Liver (tissue), 9 donors: ENCODE results near the gene AATK. TPM values are rescaled to one million over a fixed set of nuclear protein-coding genes. Genes with fewer than 3 reads are reported as not detected.
"Not testable (repeated sequence)": the region's sequence is repeated elsewhere in the genome, so short reads cannot be mapped to it uniquely, and the experiment has no call there.

Experiments used
- DNase-seq: peaks from one replicate; pipeline ENCODE4 v3.0.0-alpha.2; 2017; ENCODE audit warnings: low spot score
- H3K27ac ChIP-seq, 2 donors: one replicate each; pipeline ENCODE4 v1.7.0; 2013; ENCODE audit warnings: inconsistent platforms in 2 of 2, low read length in 2 of 2, control low read depth in 1 of 2, low read depth in 1 of 2, mild to moderate bottlenecking in 1 of 2
- H3K27me3 ChIP-seq, 4 donors: one replicate each; pipeline versions ENCODE4 v1.6.1 to v1.7.0; 2013; ENCODE audit warnings: low read length in 3 of 4, inconsistent platforms in 1 of 4, mild to moderate bottlenecking in 1 of 4, moderate library complexity in 1 of 4; ENCODE audit not compliant: control insufficient read depth in 4 of 4, insufficient read depth in 4 of 4
- H3K36me3 ChIP-seq, 4 donors: one replicate each; pipeline versions ENCODE4 v1.6.1 to v1.7.0; 2013; ENCODE audit warnings: low read length in 3 of 4, mild to moderate bottlenecking in 3 of 4, low read depth in 1 of 4, moderate library complexity in 1 of 4; ENCODE audit not compliant: control insufficient read depth in 4 of 4, insufficient read depth in 3 of 4
- H3K4me1 ChIP-seq, 4 donors: one replicate each; pipeline versions ENCODE4 v1.6.1 to v1.7.0; 2013; ENCODE audit warnings: low read length in 3 of 4, mild to moderate bottlenecking in 3 of 4, moderate library complexity in 1 of 4; ENCODE audit not compliant: control insufficient read depth in 4 of 4, insufficient read depth in 4 of 4
- H3K4me3 ChIP-seq, 3 donors: one replicate each; pipeline versions ENCODE4 v1.6.1 to v1.7.0; 2013; ENCODE audit warnings: low read length in 3 of 3, control low read depth in 1 of 3, low read depth in 1 of 3, mild to moderate bottlenecking in 1 of 3
- H3K9ac ChIP-seq, 2 donors: one replicate each; pipeline ENCODE4 v1.7.0; 2013; ENCODE audit warnings: low read length in 2 of 2, mild to moderate bottlenecking in 2 of 2, moderate library complexity in 2 of 2, control low read depth in 1 of 2, low read depth in 1 of 2
- H3K9me3 ChIP-seq, 4 donors: one replicate each; pipeline versions ENCODE4 v1.6.1 to v1.7.0; 2013; ENCODE audit warnings: low read length in 3 of 4; ENCODE audit not compliant: control insufficient read depth in 4 of 4
- EGR1 ChIP-seq, 2 donors: IDR thresholded peaks; 2 replicates each; pipeline ENCODE4 v1.6.1; 2016 to 2018; ENCODE audit warnings: antibody characterized with exemption in 2 of 2, low read depth in 2 of 2
- FOXA1 ChIP-seq: IDR thresholded peaks from 2 replicates; pipeline ENCODE4 v1.6.1; 2016; ENCODE audit warnings: antibody characterized with exemption
- FOXA2 ChIP-seq: IDR thresholded peaks from 2 replicates; pipeline ENCODE4 v1.6.1; 2016; ENCODE audit warnings: antibody characterized with exemption
- GABPA ChIP-seq, 2 donors: IDR thresholded peaks in 1 of 2; conservative IDR thresholded peaks in 1 of 2; 2 replicates each; pipeline ENCODE4 v1.6.1; 2016; ENCODE audit warnings: antibody characterized with exemption in 2 of 2, mild to moderate bottlenecking in 1 of 2, moderate library complexity in 1 of 2
- HNF4A ChIP-seq, 2 donors: conservative IDR thresholded peaks; 2 replicates each; pipeline ENCODE4 v1.6.1; 2016; ENCODE audit warnings: antibody characterized with exemption in 2 of 2, mild to moderate bottlenecking in 2 of 2
- HNF4G ChIP-seq: IDR thresholded peaks from 2 replicates; pipeline ENCODE4 v1.6.1; 2016; ENCODE audit warnings: antibody characterized with exemption
- JUND ChIP-seq, 2 donors: IDR thresholded peaks; 2 replicates each; pipeline ENCODE4 v1.6.1; 2016; ENCODE audit warnings: antibody characterized with exemption in 2 of 2
- NR2F2 ChIP-seq: IDR thresholded peaks from 2 replicates; pipeline ENCODE4 v1.6.1; 2016; ENCODE audit warnings: antibody characterized with exemption
- RAD21 ChIP-seq, 2 donors: IDR thresholded peaks; 2 replicates each; pipeline ENCODE4 v1.6.1; 2016; ENCODE audit warnings: antibody characterized with exemption in 2 of 2, mild to moderate bottlenecking in 2 of 2
- REST ChIP-seq: IDR thresholded peaks from 2 replicates; pipeline ENCODE4 v1.6.1; 2016; ENCODE audit warnings: antibody characterized with exemption, mild to moderate bottlenecking
- RXRA ChIP-seq, 2 donors: IDR thresholded peaks; 2 replicates each; pipeline ENCODE4 v1.6.1; 2017 to 2018; ENCODE audit warnings: antibody characterized with exemption in 2 of 2, mild to moderate bottlenecking in 1 of 2
- SP1 ChIP-seq: IDR thresholded peaks from 2 replicates; pipeline ENCODE4 v1.6.1; 2018; ENCODE audit warnings: antibody characterized with exemption, mild to moderate bottlenecking
- TAF1 ChIP-seq: conservative IDR thresholded peaks from 2 replicates; pipeline ENCODE4 v1.6.1; 2016; ENCODE audit warnings: antibody characterized with exemption, mild to moderate bottlenecking
- YY1 ChIP-seq: IDR thresholded peaks from 2 replicates; pipeline ENCODE4 v1.6.1; 2016; ENCODE audit warnings: antibody characterized with exemption, mild to moderate bottlenecking
- ZBTB33 ChIP-seq: IDR thresholded peaks from 2 replicates; pipeline ENCODE4 v1.6.1; 2016; ENCODE audit warnings: antibody characterized with exemption
- WGBS: extraction: QIAGEN DNeasy Blood & Tissue Kit; methylation state at CpG from one replicate; pipeline ENCODE4 v1.1.7; 2013; 5-methylcytosine and 5-hydroxymethylcytosine counted together
- polyA plus RNA-seq, 2 donors: library from polyadenylated mRNA; stranded (reverse) in 1 of 2; unstranded in 1 of 2; fragments of 200-250 nt in 1 of 2; fragments of >200 nt in 1 of 2; fragmentation: Nextera tagmentation in 1 of 2; extraction: Ambion mirVana in 1 of 2; gene quantifications; one replicate each; pipeline versions ENCODE4 v1.2.1 to v1.2.3, GENCODE V29; 2013 to 2015
- total RNA-seq, 2 donors: library from RNA; depleted of rRNA; stranded (reverse); fragments of >200 nt; gene quantifications; one replicate each; pipeline ENCODE4 v1.2.3, GENCODE V29; 2014
- TF ChIP-seq, protein P1 (sequence below): fragments of 150-350 bp; IDR thresholded peaks from 2 replicates; pipeline ENCODE4 v1.5.1; 2017; ENCODE audit warnings: improper control_type of control experiment, low read depth, low read length; ENCODE audit not compliant: missing input control
- TF ChIP-seq, protein P2 (sequence below): IDR thresholded peaks from 2 replicates; pipeline ENCODE4 v1.6.1; 2016; ENCODE audit warnings: antibody characterized with exemption
- TF ChIP-seq, protein P3 (sequence below): IDR thresholded peaks from 2 replicates; pipeline ENCODE4 v1.6.1; 2016; ENCODE audit warnings: antibody characterized with exemption
- donor health status: healthy.
- donor health status: healthy.
- donor health status: healthy.
- donor health status: healthy.
- donor health status: healthy.

The AATK gene
- total and polyA plus RNA-seq, 4 donors, result 0.24 to 2.3 (median 0.62) TPM

DNA sequence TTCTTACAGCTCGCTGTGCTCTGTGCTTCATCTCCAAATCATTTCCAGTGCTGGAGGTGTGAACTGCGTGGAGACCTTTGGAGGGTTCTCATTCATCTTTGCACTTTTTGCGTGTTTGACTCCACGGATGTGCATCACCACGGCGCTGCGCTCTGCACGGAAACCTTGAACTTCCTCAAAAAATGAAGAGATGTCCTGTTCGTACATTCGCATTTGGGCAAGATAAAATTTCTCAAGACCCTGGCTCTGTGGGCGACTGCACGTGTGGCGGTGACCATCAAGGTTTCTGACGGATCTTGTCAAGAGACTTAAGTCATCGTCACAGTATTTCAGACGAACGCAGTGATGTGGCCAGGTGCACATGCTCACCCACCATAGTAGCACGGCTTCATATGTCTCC lies 11.1 kb downstream of the AATK start:
- Histone ChIP-seq H3K4me3 (no peak overlapping the region), H3K27me3 (no peaks in the 10 kb centered on the region), H3K4me1 (peaks cover 0 to 2% (median 1%) of the 10 kb centered on the region in 4 donors), H3K27ac (no peak overlapping the region), H3K9ac (no peak overlapping the region), H3K36me3 (no peaks in the 10 kb centered on the region), H3K9me3 (no peaks in the 10 kb centered on the region)
- TF ChIP-seq HNF4A (conservative IDR thresholded peaks at IDR 0.05) (no peak), SP1 (no peak), JUND (IDR thresholded peaks at IDR 0.05) (no peak), RAD21 (IDR thresholded peaks at IDR 0.05) (no peak), YY1 (no peak), FOXA1 (no peak), GABPA (IDR thresholded peaks at IDR 0.05 in 1 of 2, conservative IDR thresholded peaks at IDR 0.05 in 1 of 2) (no peak), TAF1 (no peak), HNF4G (no peak), NR2F2 (no peak), RXRA (IDR thresholded peaks at IDR 0.05) (no peak), EGR1 (IDR thresholded peaks at IDR 0.05; ENCODE audit: low read depth in 2 of 2) (no peak), FOXA2 (no peak), ZBTB33 (no peak), REST (no peak)
- TF ChIP-seq, protein P1, sequence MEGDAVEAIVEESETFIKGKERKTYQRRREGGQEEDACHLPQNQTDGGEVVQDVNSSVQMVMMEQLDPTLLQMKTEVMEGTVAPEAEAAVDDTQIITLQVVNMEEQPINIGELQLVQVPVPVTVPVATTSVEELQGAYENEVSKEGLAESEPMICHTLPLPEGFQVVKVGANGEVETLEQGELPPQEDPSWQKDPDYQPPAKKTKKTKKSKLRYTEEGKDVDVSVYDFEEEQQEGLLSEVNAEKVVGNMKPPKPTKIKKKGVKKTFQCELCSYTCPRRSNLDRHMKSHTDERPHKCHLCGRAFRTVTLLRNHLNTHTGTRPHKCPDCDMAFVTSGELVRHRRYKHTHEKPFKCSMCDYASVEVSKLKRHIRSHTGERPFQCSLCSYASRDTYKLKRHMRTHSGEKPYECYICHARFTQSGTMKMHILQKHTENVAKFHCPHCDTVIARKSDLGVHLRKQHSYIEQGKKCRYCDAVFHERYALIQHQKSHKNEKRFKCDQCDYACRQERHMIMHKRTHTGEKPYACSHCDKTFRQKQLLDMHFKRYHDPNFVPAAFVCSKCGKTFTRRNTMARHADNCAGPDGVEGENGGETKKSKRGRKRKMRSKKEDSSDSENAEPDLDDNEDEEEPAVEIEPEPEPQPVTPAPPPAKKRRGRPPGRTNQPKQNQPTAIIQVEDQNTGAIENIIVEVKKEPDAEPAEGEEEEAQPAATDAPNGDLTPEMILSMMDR, result no peak
- TF ChIP-seq, protein P2, sequence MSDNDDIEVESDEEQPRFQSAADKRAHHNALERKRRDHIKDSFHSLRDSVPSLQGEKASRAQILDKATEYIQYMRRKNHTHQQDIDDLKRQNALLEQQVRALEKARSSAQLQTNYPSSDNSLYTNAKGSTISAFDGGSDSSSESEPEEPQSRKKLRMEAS, result no peak
- TF ChIP-seq, protein P3, sequence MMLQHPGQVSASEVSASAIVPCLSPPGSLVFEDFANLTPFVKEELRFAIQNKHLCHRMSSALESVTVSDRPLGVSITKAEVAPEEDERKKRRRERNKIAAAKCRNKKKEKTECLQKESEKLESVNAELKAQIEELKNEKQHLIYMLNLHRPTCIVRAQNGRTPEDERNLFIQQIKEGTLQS, result no peak
- 91% methylated on average over 18 of the region's 18 CpGs for WGBS
- DNase-seq, result no peak

DNA sequence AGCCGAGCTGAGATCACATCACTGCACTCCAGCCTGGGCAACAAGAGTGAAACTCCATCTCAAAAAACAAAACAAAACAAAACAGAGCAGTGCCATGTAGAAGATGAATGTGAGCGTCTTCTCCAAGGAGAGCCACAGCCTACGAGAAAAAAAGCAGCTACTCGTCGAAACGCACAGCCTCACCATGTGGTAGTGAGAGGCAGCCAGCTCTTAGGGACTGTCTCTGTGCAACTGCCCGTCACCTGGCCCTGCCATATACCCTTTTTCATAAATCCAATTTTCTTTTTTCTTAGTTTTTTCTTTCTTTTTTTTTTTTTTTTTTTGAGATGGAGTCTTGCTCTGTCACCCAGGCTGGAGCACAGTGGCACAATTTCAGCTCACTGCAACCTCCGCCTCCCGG lies 12.0 kb downstream of the AATK start:
- H3K9ac ChIP-seq, H3K4me3 ChIP-seq, H3K27me3 ChIP-seq, H3K4me1 ChIP-seq, DNase-seq, H3K9me3 ChIP-seq, H3K36me3 ChIP-seq, H3K27ac ChIP-seq: not testable (repeated sequence)
- WGBS, result 95% methylated on average over 9 of the region's 9 CpGs
